ENCODE data around the gene TAGLN2. TPM values are rescaled to one million over a fixed set of nuclear protein-coding genes. Genes with fewer than 3 reads are reported as not detected.

Gene TAGLN2
- total and polyA plus RNA-seq, 10 of the 15 experiments (the other 5 are each of a cell fraction or from before 2014, with no cell fraction given) = 155 to 611 (median 363) TPM

GRCh38 chr1:159897962-159898361 is 27.3 kb downstream of the TAGLN2 start:
- SMC1A ChIA-PET (ENCODE audit: uncharacterized antibody, unreplicated experiment) = interaction anchor here (1.6 kb wide), 1 partner anchor 37 kb away, joined by 3 read pairs; no protein-coding TSS in a partner anchor
- WGBS (ENCODE audit: insufficient coverage, insufficient replicate concordance, low lambda C conversion rate, missing lambda C conversion rate) = 33% methylated on average over 3 of the region's 3 CpGs
- H3K27me3 ChIP-seq (replicated peaks in 1 of 2; ENCODE audit: control insufficient read depth in 2 of 2, insufficient read depth in 2 of 2, low read length in 1 of 2) = 0 out of 4 replicates have a peak, but pooled peaks cover 0 to 2% of the 10 kb centered on the region in 2 experiments
- TF ChIP-seq STAT1 (conservative IDR thresholded peaks at IDR 0.05) = no peak
- peak in 1 of 2 experiments; percentile 65; a peak in 1 of 4 replicates for TF ChIP-seq BHLHE40 (IDR thresholded peaks at IDR 0.05; ENCODE audit: borderline replicate concordance in 1 of 2, low read depth in 2 of 2, low read length in 1 of 2)
- no peak for TF ChIP-seq SP1 (IDR thresholded peaks at IDR 0.05; ENCODE audit: low read depth, low read length)
- no peak for TF ChIP-seq SREBF2 (IDR thresholded peaks at IDR 0.05; ENCODE audit: low read length)
- H3K36me3 ChIP-seq (ENCODE audit: control insufficient read depth in 2 of 2, insufficient read depth in 2 of 2, low read length in 1 of 2) = no peaks in the 10 kb centered on the region
- DNase-seq (ENCODE audit: low read depth, low spot score) (no peak), ATAC-seq (peak; percentile 39; the same call in 2 of the 3 replicates), FAIRE-seq (no peak)
- intact Hi-C loops (cut with micrococcal nuclease; ENCODE audit: unreplicated experiment) = no loop called here
- RAD21 ChIA-PET (ENCODE audit: unreplicated experiment) = no interaction called here
- H3K27ac ChIP-seq (ENCODE audit: control insufficient read depth, insufficient read depth) = no peak overlapping the region
- CTCF ChIA-PET = interaction anchor here (0.8 to 14.8 kb wide), 2 partner anchors 98 to 110 kb away, joined by 3 to 476 read pairs; partner anchors contain the start of gene FCRL6
- H3K79me2 ChIP-seq (ENCODE audit: control insufficient read depth, insufficient read depth, low read length) = no peaks in the 10 kb centered on the region
- no peak overlapping the region for H3K4me2 ChIP-seq (ENCODE audit: control insufficient read depth, insufficient read depth)
- H3K9ac ChIP-seq (ENCODE audit: control insufficient read depth, insufficient read depth, low read length) = no peak overlapping the region
- no peak overlapping the region for H2AFZ ChIP-seq (ENCODE audit: control insufficient read depth, low read depth, low read length)
- H4K20me1 ChIP-seq (ENCODE audit: control insufficient read depth, insufficient read depth) = no peaks in the 10 kb centered on the region
- no peak overlapping the region for H3K4me3 ChIP-seq
- BruUV-seq (replicated peaks) = no TSS peak
- H3K9me3 ChIP-seq (replicated peaks; ENCODE audit: control insufficient read depth, insufficient read depth, low read length) = no peaks in the 10 kb centered on the region
- H3K4me1 ChIP-seq (ENCODE audit: control insufficient read depth, insufficient read depth, low read length) = no peaks in the 10 kb centered on the region
- POLR2A ChIA-PET = no interaction called here
- in situ Hi-C loops (cut with MboI) = no loop called here

- 48% methylated on average over 3 of the region's 3 CpGs for WGBS (ENCODE audit: insufficient coverage, insufficient replicate concordance, low lambda C conversion rate, missing lambda C conversion rate)
- no peak for TF ChIP-seq FOS (IDR thresholded peaks at IDR 0.05; ENCODE audit: borderline replicate concordance, extremely low read depth, insufficient read length)
- no peak for TF ChIP-seq SIX5 (IDR thresholded peaks at IDR 0.05; ENCODE audit: low read depth, low read length, severe bottlenecking)
- no peak for TF ChIP-seq TARDBP (IDR thresholded peaks at IDR 0.05; ENCODE audit: borderline replicate concordance)
- no peak for TF ChIP-seq ZNF384 (IDR thresholded peaks at IDR 0.05; ENCODE audit: borderline replicate concordance, low read depth, low read length)
- no peak for TF ChIP-seq JUND (IDR thresholded peaks at IDR 0.05; ENCODE audit: low read depth, low read length)
- no peak for TF ChIP-seq RCOR1 (conservative IDR thresholded peaks at IDR 0.05; ENCODE audit: low read depth, low read length)
- TF ChIP-seq ZNF24 (IDR thresholded peaks at IDR 0.05) = no peak
- no peak for TF ChIP-seq MTA3 (IDR thresholded peaks at IDR 0.05; ENCODE audit: borderline replicate concordance, low read length)
- TF ChIP-seq, protein P1, sequence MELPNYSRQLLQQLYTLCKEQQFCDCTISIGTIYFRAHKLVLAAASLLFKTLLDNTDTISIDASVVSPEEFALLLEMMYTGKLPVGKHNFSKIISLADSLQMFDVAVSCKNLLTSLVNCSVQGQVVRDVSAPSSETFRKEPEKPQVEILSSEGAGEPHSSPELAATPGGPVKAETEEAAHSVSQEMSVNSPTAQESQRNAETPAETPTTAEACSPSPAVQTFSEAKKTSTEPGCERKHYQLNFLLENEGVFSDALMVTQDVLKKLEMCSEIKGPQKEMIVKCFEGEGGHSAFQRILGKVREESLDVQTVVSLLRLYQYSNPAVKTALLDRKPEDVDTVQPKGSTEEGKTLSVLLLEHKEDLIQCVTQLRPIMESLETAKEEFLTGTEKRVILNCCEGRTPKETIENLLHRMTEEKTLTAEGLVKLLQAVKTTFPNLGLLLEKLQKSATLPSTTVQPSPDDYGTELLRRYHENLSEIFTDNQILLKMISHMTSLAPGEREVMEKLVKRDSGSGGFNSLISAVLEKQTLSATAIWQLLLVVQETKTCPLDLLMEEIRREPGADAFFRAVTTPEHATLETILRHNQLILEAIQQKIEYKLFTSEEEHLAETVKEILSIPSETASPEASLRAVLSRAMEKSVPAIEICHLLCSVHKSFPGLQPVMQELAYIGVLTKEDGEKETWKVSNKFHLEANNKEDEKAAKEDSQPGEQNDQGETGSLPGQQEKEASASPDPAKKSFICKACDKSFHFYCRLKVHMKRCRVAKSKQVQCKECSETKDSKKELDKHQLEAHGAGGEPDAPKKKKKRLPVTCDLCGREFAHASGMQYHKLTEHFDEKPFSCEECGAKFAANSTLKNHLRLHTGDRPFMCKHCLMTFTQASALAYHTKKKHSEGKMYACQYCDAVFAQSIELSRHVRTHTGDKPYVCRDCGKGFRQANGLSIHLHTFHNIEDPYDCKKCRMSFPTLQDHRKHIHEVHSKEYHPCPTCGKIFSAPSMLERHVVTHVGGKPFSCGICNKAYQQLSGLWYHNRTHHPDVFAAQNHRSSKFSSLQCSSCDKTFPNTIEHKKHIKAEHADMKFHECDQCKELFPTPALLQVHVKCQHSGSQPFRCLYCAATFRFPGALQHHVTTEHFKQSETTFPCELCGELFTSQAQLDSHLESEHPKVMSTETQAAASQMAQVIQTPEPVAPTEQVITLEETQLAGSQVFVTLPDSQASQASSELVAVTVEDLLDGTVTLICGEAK (IDR thresholded peaks at IDR 0.05; ENCODE audit: borderline replicate concordance) = no peak
- no peak for TF ChIP-seq SREBF1 (IDR thresholded peaks at IDR 0.05; ENCODE audit: low read length)
- TF ChIP-seq MXI1 (IDR thresholded peaks at IDR 0.05; ENCODE audit: low read depth, low read length) = no peak
Observed at GRCh38 chr1:159896546-159896930, 28.8 kb downstream of the TAGLN2 start.

More at GRCh38 chr1:159896546-159896930, 28.8 kb downstream of the TAGLN2 start:
- Histone ChIP-seq H3K4me1 (ENCODE audit: control insufficient read depth, insufficient read depth, low read length) (no peaks in the 10 kb centered on the region), H3K9me3 (replicated peaks; ENCODE audit: control insufficient read depth, insufficient read depth, low read length) (no peaks in the 10 kb centered on the region), H3K27me3 (replicated peaks in 1 of 2; ENCODE audit: control insufficient read depth in 2 of 2, insufficient read depth in 2 of 2, low read length in 1 of 2) (0 out of 4 replicates have a peak, but pooled peaks cover 0 to 2% of the 10 kb centered on the region in 2 experiments), H4K20me1 (ENCODE audit: control insufficient read depth, insufficient read depth) (no peaks in the 10 kb centered on the region), H3K9ac (ENCODE audit: control insufficient read depth, insufficient read depth, low read length) (no peak overlapping the region), H3K36me3 (ENCODE audit: control insufficient read depth in 2 of 2, insufficient read depth in 2 of 2, low read length in 1 of 2) (no peaks in the 10 kb centered on the region), H3K4me3 (no peak overlapping the region), H2AFZ (ENCODE audit: control insufficient read depth, low read depth, low read length) (no peak overlapping the region), H3K79me2 (ENCODE audit: control insufficient read depth, insufficient read depth, low read length) (no peaks in the 10 kb centered on the region), H3K27ac (ENCODE audit: control insufficient read depth, insufficient read depth) (no peak overlapping the region), H3K4me2 (ENCODE audit: control insufficient read depth, insufficient read depth) (no peak overlapping the region)
- ChIA-PET CTCF (interaction anchor here (9.7 to 14.8 kb wide), 2 partner anchors 97 to 111 kb away, joined by 254 to 476 read pairs; partner anchors contain the start of gene FCRL6), POLR2A (no interaction called here), SMC1A (ENCODE audit: uncharacterized antibody, unreplicated experiment) (interaction anchor here (0.9 to 1.6 kb wide), 4 partner anchors 29 to 111 kb away, joined by 3 to 4 read pairs (median 4); partner anchors contain the start of gene TAGLN2), RAD21 (ENCODE audit: unreplicated experiment) (no interaction called here)
- intact Hi-C loops (cut with micrococcal nuclease; ENCODE audit: unreplicated experiment) = no loop called here
- ATAC-seq = no peak
- no peak for FAIRE-seq
- no TSS peak for BruUV-seq (replicated peaks)
- in situ Hi-C loops (cut with MboI) = no loop called here
- DNase-seq (ENCODE audit: low read depth, low spot score) = no peak

Measured in GM12878 (cell line).